OCI-LY7 (cell line): Measurements from ENCODE around the gene STS. TPM values are rescaled to one million over a fixed set of nuclear protein-coding genes. Genes with fewer than 3 reads are reported as not detected.

Experiments used
- Bru-seq: library from RNA; stranded (reverse); fragments of 400-500 nt; gene quantifications from one replicate; lab custom pipeline; 2021; lab: Mats Ljungman, UMichigan
- BruChase-seq, 2 experiments: library from RNA; stranded (reverse); fragments of 400-500 nt; gene quantifications; one replicate each; lab custom pipeline; 2021; lab: Mats Ljungman, UMichigan
- BruUV-seq: library from RNA; stranded (reverse); fragments of 400-500 nt; replicated peaks from 2 replicates; lab custom pipeline; 2021; lab: Mats Ljungman, UMichigan
- CTCF ChIA-PET: fragments of 300-600 bp; sonication (Branson Sonifier 250); formaldehyde crosslinking; loops from one replicate; lab custom pipeline; 2022; ENCODE audit warnings: antibody characterized with exemption; ENCODE audit not compliant: unreplicated experiment; lab: Charles Lee
- POLR2A ChIA-PET: fragments of 300-600 bp; sonication (Branson Sonifier 250); formaldehyde crosslinking; loops from one replicate; lab custom pipeline; 2022; ENCODE audit warnings: antibody characterized with exemption; lab: Charles Lee
- DNase-seq: peaks from one replicate; pipeline ENCODE4 v3.0.0-alpha.2; 2015; ENCODE audit warnings: low spot score
- H2AFZ ChIP-seq: fragments of 200-600 bp; sonication (generic), shearing (Covaris generic); 2 replicates; pipeline ENCODE4 v1.6.1; 2014; ENCODE audit warnings: mild to moderate bottlenecking, antibody characterized with exemption, low read length, moderate library complexity
- H3K27ac ChIP-seq: fragments of 200-600 bp; sonication (generic); 2 replicates; pipeline ENCODE4 v1.5.1; 2014; ENCODE audit warnings: mixed run types, low read depth, mild to moderate bottlenecking, moderate library complexity, low read length, inconsistent platforms; ENCODE audit not compliant: poor library complexity, severe bottlenecking
- H3K36me3 ChIP-seq: fragments of 200-600 bp; sonication (generic); 2 replicates; pipeline ENCODE4 v1.6.1; 2014; ENCODE audit warnings: mild to moderate bottlenecking, antibody characterized with exemption, low read length, moderate library complexity, mixed read lengths; ENCODE audit not compliant: insufficient read depth
- H3K4me1 ChIP-seq: fragments of 200-600 bp; sonication (generic); 2 replicates; pipeline ENCODE4 v1.5.1; 2014; ENCODE audit warnings: mild to moderate bottlenecking, low read length; ENCODE audit not compliant: insufficient read depth, poor library complexity, severe bottlenecking
- H3K4me2 ChIP-seq: fragments of 200-600 bp; sonication (generic); 2 replicates; pipeline ENCODE4 v1.6.1; 2014; ENCODE audit warnings: mild to moderate bottlenecking, low read length
- H3K4me3 ChIP-seq: fragments of 200-600 bp; sonication (generic); 2 replicates; pipeline ENCODE4 v1.5.1; 2014; ENCODE audit warnings: mild to moderate bottlenecking, low read depth, low read length; ENCODE audit not compliant: poor library complexity, severe bottlenecking
- H3K79me2 ChIP-seq: fragments of 200-600 bp; sonication (generic); 2 replicates; pipeline ENCODE4 v1.6.1; 2016; ENCODE audit warnings: low read depth, mild to moderate bottlenecking, low read length, moderate library complexity, mixed read lengths; ENCODE audit not compliant: insufficient read depth
- H3K9me2 ChIP-seq: fragments of 200-600 bp; sonication (generic); 2 replicates; pipeline ENCODE4 v1.6.1; 2016; ENCODE audit warnings: mild to moderate bottlenecking, low read length, mixed read lengths; ENCODE audit not compliant: insufficient read depth
- H3K9me3 ChIP-seq: fragments of 200-600 bp; sonication (generic); 2 replicates; pipeline ENCODE4 v1.6.1; 2014; ENCODE audit warnings: mild to moderate bottlenecking, mixed run types, low read length, mixed read lengths
- H4K20me1 ChIP-seq: fragments of 200-600 bp; sonication (generic); 2 replicates; pipeline ENCODE4 v1.6.1; 2014; ENCODE audit warnings: mild to moderate bottlenecking, antibody characterized with exemption, low read length, moderate library complexity, mixed read lengths; ENCODE audit not compliant: insufficient read depth
- CTCF ChIP-seq: fragments of 200-600 bp; sonication (generic); conservative IDR thresholded peaks from 2 replicates; pipeline ENCODE4 v1.5.1; 2014; ENCODE audit warnings: mild to moderate bottlenecking, antibody characterized with exemption, low read length, moderate library complexity, mixed read lengths
- EZH2phosphoT487 ChIP-seq: fragments of 200-600 bp; sonication (generic); IDR thresholded peaks from 2 replicates; pipeline ENCODE4 v1.6.1; 2018; ENCODE audit warnings: low read depth, borderline replicate concordance, mild to moderate bottlenecking, mixed run types, antibody characterized with exemption, low read length, moderate library complexity, mixed read lengths
- intact Hi-C: fragments of 100-400 bp; cut with micrococcal nuclease; formaldehyde crosslinking; loops from one replicate; pipeline ENCODE4 v1.10.0; 2022; ENCODE audit not compliant: unreplicated experiment
- long read RNA-seq: library from polyadenylated mRNA; stranded (forward); transcript quantifications from one replicate; pipeline ENCODE4 v2.0.0, GENCODE V29; 2022
- total RNA-seq, 2 experiments: library from RNA; depleted of rRNA in 1 of 2; stranded (reverse); fragments of >200 nt in 1 of 2; shearing (Covaris generic) in 1 of 2; gene quantifications; 2 replicates each; pipeline ENCODE4 v1.2.3, GENCODE V29; 2014 to 2022

STS gene
- total RNA-seq (2014; rRNA removed; shearing (Covaris generic)): 15.2 and 16.3 TPM in 2 replicates
- 40.3 and 47.0 TPM in 2 replicates for total RNA-seq (2022)
- Bru-seq, nascent RNA: percentile 94 among the genes with signal in this experiment
- percentile 82 among the genes with signal in this experiment for BruChase-seq, experiment 1, labeled RNA remaining after a 6-hour chase
- BruChase-seq, experiment 2, labeled RNA remaining after a 2-hour chase: percentile 84 among the genes with signal in this experiment
- long read RNA-seq, full-length matches to known transcripts: 22 of 65 reads
- long read RNA-seq, partial matches to known transcripts: 19 of 65 reads
- long read RNA-seq, other reads (novel, unspliced or antisense): 24 of 65 reads

GRCh38 chrX:7147413-7147977 is at the start of gene STS:
Gene STS (plus strand): TSS chrX:7147712. CDS start chrX:7253200, 105,488 bp downstream.
- no peaks in the 10 kb centered on the region for H4K20me1 ChIP-seq
- CTCF ChIA-PET: interaction anchor here (1.7 kb wide), 1 partner anchor 13 kb away, joined by 6 read pairs; no protein-coding TSS in a partner anchor
- H3K36me3 ChIP-seq: peaks cover 4% of the 10 kb centered on the region; the same call in 1 of the 2 replicates
- peak within 1 kb of the TSS; percentile 90 for H3K4me2 ChIP-seq
- H3K9me2 ChIP-seq: no peaks in the 10 kb centered on the region
- H3K9me3 ChIP-seq: no peaks in the 10 kb centered on the region
- H2AFZ ChIP-seq: peak within 1 kb of the TSS; percentile 91
- intact Hi-C loops: loop anchor here (5.0 kb wide), 1 partner anchor 75 kb away; no protein-coding TSS in a partner anchor
- H3K27ac ChIP-seq: peak within 1 kb of the TSS; percentile 87
- POLR2A ChIA-PET: interaction anchor here (0.7 to 3.5 kb wide), 11 partner anchors 9 to 117 kb away, joined by 3 to 38 read pairs (median 4); no protein-coding TSS in a partner anchor
- H3K79me2 ChIP-seq: peaks cover 53% of the 10 kb centered on the region; the same call in 1 of the 2 replicates
- TF ChIP-seq EZH2phosphoT487 (no peak), CTCF (no peak)
- peaks cover 33% of the 10 kb centered on the region for H3K4me1 ChIP-seq
- peak; percentile 63 for DNase-seq
- no TSS peak for BruUV-seq
- peak within 1 kb of the TSS; percentile 95 for H3K4me3 ChIP-seq

- TF ChIP-seq EZH2phosphoT487 (no peak), CTCF (no peak)
- Histone ChIP-seq H3K27ac (no peak overlapping the region), H3K9me2 (no peaks in the 10 kb centered on the region), H3K4me1 (no peaks in the 10 kb centered on the region), H3K4me2 (no peak overlapping the region), H2AFZ (no peak overlapping the region), H4K20me1 (no peaks in the 10 kb centered on the region), H3K4me3 (no peak overlapping the region), H3K79me2 (peaks cover 12% of the 10 kb centered on the region; the same call in 1 of the 2 replicates), H3K36me3 (peaks cover 54% of the 10 kb centered on the region), H3K9me3 (no peaks in the 10 kb centered on the region; the same call in 1 of the 2 replicates)
- intact Hi-C loops: no loop called here
- BruUV-seq: no TSS peak
- DNase-seq: no peak
- ChIA-PET POLR2A (interaction anchor here (0.8 to 1.1 kb wide), 2 partner anchors 10 to 47 kb away, joined by 3 to 4 read pairs; partner anchors contain the start of gene STS), CTCF (no interaction called here)
Observed at GRCh38 chrX:7100022-7100421, 47.5 kb upstream of the STS start.
